ENCODE data around the gene SLC7A6OS.

GRCh38 chr16:68292425-68292824 is 18.3 kb downstream of the SLC7A6OS start:
- TF ChIP-seq MAX (IDR thresholded peaks at IDR 0.05) (no peak), ZBTB7A (IDR thresholded peaks at IDR 0.05; ENCODE audit: low read depth) (no peak), REST (IDR thresholded peaks at IDR 0.05; ENCODE audit: low read depth) (no peak), EP300 (IDR thresholded peaks at IDR 0.05; ENCODE audit: borderline replicate concordance) (no peak), CEBPB (IDR thresholded peaks at IDR 0.05) (no peak), FOXM1 (IDR thresholded peaks at IDR 0.05; ENCODE audit: borderline replicate concordance, low read depth) (no peak), USF1 (IDR thresholded peaks at IDR 0.05) (no peak), TEAD4 (IDR thresholded peaks at IDR 0.05) (no peak), TAF1 (IDR thresholded peaks at IDR 0.05; ENCODE audit: low read depth) (no peak), YY1 (IDR thresholded peaks at IDR 0.05; ENCODE audit: low read depth) (no peak), RAD21 (IDR thresholded peaks at IDR 0.05; ENCODE audit: low read depth) (no peak)

All from Ishikawa (cell line).